HepG2 (cell line): ENCODE data around the gene RALB.

Experiments used
- CTCF ChIP-seq: sonication (generic); formaldehyde crosslinking; IDR thresholded peaks from 2 replicates; pipeline ENCODE4 v1.5.0; 2020; ENCODE audit warnings: mild to moderate bottlenecking, missing genetic modification reagents, moderate library complexity
- FOSL2 ChIP-seq: sonication (generic); formaldehyde crosslinking; IDR thresholded peaks from 2 replicates; pipeline ENCODE4 v1.4.0; 2020; ENCODE audit warnings: missing genetic modification reagents
- HIVEP1 ChIP-seq: sonication (generic); formaldehyde crosslinking; IDR thresholded peaks from 2 replicates; pipeline ENCODE4 v1.4.0; 2020; ENCODE audit warnings: mild to moderate bottlenecking, missing genetic modification reagents
- JUN ChIP-seq: sonication (generic); formaldehyde crosslinking; IDR thresholded peaks from 2 replicates; pipeline ENCODE4 v1.4.0; 2020; ENCODE audit warnings: mild to moderate bottlenecking, missing genetic modification reagents
- KDM4B ChIP-seq: sonication (generic); formaldehyde crosslinking; IDR thresholded peaks from 2 replicates; pipeline ENCODE4 v1.4.0; 2020; ENCODE audit warnings: missing genetic modification reagents
- NR3C1 ChIP-seq: sonication (generic); formaldehyde crosslinking; IDR thresholded peaks from 2 replicates; pipeline ENCODE4 v1.4.0; 2020; ENCODE audit warnings: missing genetic modification reagents
- POLR2AphosphoS5 ChIP-seq: IDR thresholded peaks from 2 replicates; pipeline ENCODE4 v1.6.1; 2012; ENCODE audit warnings: low read depth, low read length
- SMYD3 ChIP-seq: sonication (generic); formaldehyde crosslinking; IDR thresholded peaks from 2 replicates; pipeline ENCODE4 v1.8.1; 2023; ENCODE audit warnings: mild to moderate bottlenecking, missing genetic modification reagents
- SRSF9 ChIP-seq: fragments of 200-400 bp; formaldehyde crosslinking; IDR thresholded peaks from 2 replicates; pipeline ENCODE4 v1.6.1; 2018; ENCODE audit warnings: borderline replicate concordance, mild to moderate bottlenecking, low read depth, low read length; ENCODE audit not compliant: insufficient read depth, poor library complexity, severe bottlenecking
- TAF1 ChIP-seq: sonication (generic); formaldehyde crosslinking; IDR thresholded peaks from 2 replicates; pipeline ENCODE4 v1.4.0; 2020; ENCODE audit warnings: missing genetic modification reagents
- TBL1XR1 ChIP-seq: fragments of 150-350 bp; IDR thresholded peaks from 2 replicates; pipeline ENCODE4 v1.6.1; 2014; ENCODE audit warnings: borderline replicate concordance, low read length; ENCODE audit not compliant: partially characterized antibody
- ZNF382 ChIP-seq: sonication (generic); formaldehyde crosslinking; IDR thresholded peaks from 2 replicates; pipeline ENCODE4 v1.5.0; 2020; ENCODE audit warnings: missing genetic modification reagents, mild to moderate bottlenecking, borderline replicate concordance
- ZNF510 ChIP-seq: sonication (generic); formaldehyde crosslinking; IDR thresholded peaks from 2 replicates; pipeline ENCODE4 v1.4.0; 2020; ENCODE audit warnings: low read depth, mild to moderate bottlenecking, missing genetic modification reagents
- ZNF749 ChIP-seq: sonication (generic); formaldehyde crosslinking; IDR thresholded peaks from 2 replicates; pipeline ENCODE4 v1.8.0; 2022; ENCODE audit warnings: mild to moderate bottlenecking, missing genetic modification reagents, moderate library complexity, borderline replicate concordance

- TF ChIP-seq ZNF510 (CRISPR knock-in tag), result no peak
- TF ChIP-seq SRSF9, result no peak
- TF ChIP-seq HIVEP1 (CRISPR knock-in tag), result no peak
- TF ChIP-seq CTCF (CRISPR knock-in tag), result no peak
- no peak for TF ChIP-seq ZNF382 (CRISPR knock-in tag)
- no peak for TF ChIP-seq TAF1
- no peak for TF ChIP-seq KDM4B (CRISPR knock-in tag)
- no peak for TF ChIP-seq NR3C1
- no peak for TF ChIP-seq SMYD3
- TF ChIP-seq POLR2AphosphoS5, result no peak
- no peak for TF ChIP-seq JUN (CRISPR knock-in tag)
- no peak for TF ChIP-seq TBL1XR1
- no peak for TF ChIP-seq FOSL2 (CRISPR knock-in tag)
- no peak for TF ChIP-seq ZNF749
Measured at GRCh38 chr2:120231974-120232635, 20.5 kb upstream of the RALB start.
